Keratinocyte (primary cell): ENCODE measurements around the gene ACTN4. TPM values are rescaled to one million over a fixed set of nuclear protein-coding genes. Genes with fewer than 3 reads are reported as not detected.

Experiments used
- DNase-seq: peaks from one replicate; pipeline ENCODE4 v3.0.0-alpha.2; 2011; ENCODE audit warnings: low read depth, missing footprints, low spot score
- FAIRE-seq: peaks from 2 replicates; lab custom pipeline; 2011; peaks lifted over from hg19 to GRCh38; lab: Jason Lieb, UNC
- H2AFZ ChIP-seq: 2 replicates; pipeline ENCODE4 v1.6.0; 2012; ENCODE audit warnings: low read length, control low read depth, inconsistent platforms; ENCODE audit not compliant: control insufficient read depth
- H3K27ac ChIP-seq: 2 replicates; pipeline ENCODE4 v1.5.1; 2011; ENCODE audit warnings: low read length; ENCODE audit not compliant: control insufficient read depth, insufficient read depth
- H3K27me3 ChIP-seq: 3 replicates; pipeline ENCODE4 v1.6.0; 2011; ENCODE audit warnings: low read length; ENCODE audit not compliant: control insufficient read depth, insufficient read depth; ENCODE audit errors: extremely low read depth
- H3K36me3 ChIP-seq, 2 experiments: 2 replicates in 1 of 2; 3 replicates in 1 of 2; pipeline ENCODE4 v1.5.1; 2011; ENCODE audit warnings: low read length in 2 of 2, mild to moderate bottlenecking in 1 of 2; ENCODE audit not compliant: control insufficient read depth in 2 of 2, insufficient read depth in 2 of 2; ENCODE audit errors: extremely low read depth in 1 of 2
- H3K4me1 ChIP-seq: 3 replicates; pipeline ENCODE4 v1.5.1; 2011; ENCODE audit warnings: low read length; ENCODE audit not compliant: control insufficient read depth, insufficient read depth; ENCODE audit errors: extremely low read depth
- H3K4me2 ChIP-seq: 3 replicates; pipeline ENCODE4 v1.6.0; 2011; ENCODE audit warnings: low read depth, low read length; ENCODE audit not compliant: control insufficient read depth, insufficient read depth; ENCODE audit errors: extremely low read depth
- H3K4me3 ChIP-seq, 3 experiments: fragments of 200-600 bp in 1 of 3; sonication (generic) in 1 of 3; 2 replicates in 2 of 3; 3 replicates in 1 of 3; pipeline ENCODE4 v1.5.1; 2011 to 2016; ENCODE audit warnings: low read length in 3 of 3, mild to moderate bottlenecking in 3 of 3, control low read depth in 2 of 3, inconsistent platforms in 1 of 3, low read depth in 1 of 3, mixed read lengths in 1 of 3, mixed run types in 1 of 3, moderate library complexity in 1 of 3; ENCODE audit not compliant: control insufficient read depth in 2 of 3, insufficient read depth in 2 of 3; ENCODE audit errors: extremely low read depth in 1 of 3
- H3K79me2 ChIP-seq: 2 replicates; pipeline ENCODE4 v1.6.0; 2012; ENCODE audit warnings: low read length; ENCODE audit not compliant: control insufficient read depth, insufficient read depth
- H3K9ac ChIP-seq: 3 replicates; pipeline ENCODE4 v1.6.0; 2011; ENCODE audit warnings: low read length; ENCODE audit not compliant: control insufficient read depth, insufficient read depth; ENCODE audit errors: extremely low read depth
- H3K9me1 ChIP-seq: 3 replicates; pipeline ENCODE4 v1.6.0; 2011; ENCODE audit warnings: low read length; ENCODE audit not compliant: control insufficient read depth, insufficient read depth; ENCODE audit errors: extremely low read depth
- H3K9me3 ChIP-seq: 2 replicates; pipeline ENCODE4 v1.5.1; 2012; ENCODE audit warnings: low read depth, low read length; ENCODE audit not compliant: control insufficient read depth
- H4K20me1 ChIP-seq: 3 replicates; pipeline ENCODE4 v1.6.0; 2011; ENCODE audit warnings: low read length; ENCODE audit not compliant: control insufficient read depth, insufficient read depth; ENCODE audit errors: extremely low read depth
- CTCF ChIP-seq, 3 experiments: IDR thresholded peaks in 1 of 3; conservative IDR thresholded peaks in 1 of 3; optimal IDR thresholded peaks in 1 of 3; 2 replicates in 2 of 3; 3 replicates in 1 of 3; pipeline versions ENCODE3 to v1.5.1; 2011; ENCODE audit warnings: low read length in 3 of 3, mild to moderate bottlenecking in 3 of 3, moderate library complexity in 2 of 3, control low read depth in 1 of 3, inconsistent platforms in 1 of 3; ENCODE audit not compliant: insufficient read depth in 2 of 3; ENCODE audit errors: extremely low read depth in 1 of 3
- EZH2 ChIP-seq: IDR thresholded peaks from one replicate; pipeline ENCODE4 v1.6.1; 2012; ENCODE audit warnings: inconsistent platforms, mild to moderate bottlenecking, low read length, moderate library complexity
- dilution Hi-C: fragments of 300-500 bp; cut with MboI; formaldehyde crosslinking; loops from one replicate; pipeline ENCODE4 v1.7.0; 2020; ENCODE audit warnings: low sequenced_read_pairs; ENCODE audit not compliant: extremely low pct_ligation_motif_present
- polyA plus RNA-seq, 5 experiments: library from polyadenylated mRNA; depleted of rRNA in 3 of 5; stranded (reverse) in 3 of 5; stranded (forward) in 1 of 5; unstranded in 1 of 5; fragments of >200 nt; gene quantifications; 1 replicate in 1 of 5; 2 replicates in 3 of 5; 3 replicates in 1 of 5; pipeline versions ENCODE4 v1.2.1 to v1.2.3, GENCODE V29; 2011 to 2012; ENCODE audit warnings: missing spikeins in 2 of 5, low read depth in 1 of 5, low replicate concordance in 1 of 5

Gene ACTN4
- polyA plus RNA-seq, 1 donor (not counting 4 experiments of a cell fraction or from before 2014, with no cell fraction given), result 463 TPM

GRCh38 chr19:38676023-38676877, 28.8 kb downstream of the ACTN4 start:
- H3K4me2 ChIP-seq, result peak overlapping the region; percentile 79
- peak overlapping the region; percentile 96 for H3K27ac ChIP-seq
- peaks cover 63% of the 10 kb centered on the region for H3K4me1 ChIP-seq
- H3K9me3 ChIP-seq, result no peaks in the 10 kb centered on the region
- peak overlapping the region; percentile 89 for H3K9ac ChIP-seq
- DNase-seq (no peak), FAIRE-seq (peak; percentile 56)
- no peaks in the 10 kb centered on the region for H3K27me3 ChIP-seq
- H3K4me3 ChIP-seq, result no peak overlapping the region
- no peak overlapping the region for H2AFZ ChIP-seq
- dilution Hi-C loops, result no loop called here
- peaks cover 2% of the 10 kb centered on the region for H3K9me1 ChIP-seq
- peaks cover 3% of the 10 kb centered on the region for H4K20me1 ChIP-seq
- H3K36me3 ChIP-seq, result peaks cover 21 to 30% of the 10 kb centered on the region in 2 experiments
- no peak for TF ChIP-seq CTCF (optimal IDR thresholded peaks at IDR 0.05 in 1 of 3, IDR thresholded peaks at IDR 0.05 in 1 of 3, conservative IDR thresholded peaks at IDR 0.05 in 1 of 3; ENCODE audit: extremely low read depth in 1 of 3, insufficient read depth in 2 of 3, low read length in 3 of 3)
- no peak for TF ChIP-seq EZH2
- H3K79me2 ChIP-seq, result peaks cover 90% of the 10 kb centered on the region

GRCh38 chr19:38676878-38677646, 29.6 kb downstream of the ACTN4 start:
- dilution Hi-C loops, result no loop called here
- Histone ChIP-seq H4K20me1 (no peaks in the 10 kb centered on the region), H3K79me2 (peaks cover 90% of the 10 kb centered on the region), H3K4me2 (no peak overlapping the region), H3K4me3 (no peak overlapping the region), H3K36me3 (peaks cover 24 to 26% of the 10 kb centered on the region in 2 experiments), H2AFZ (no peak overlapping the region), H3K9me3 (no peaks in the 10 kb centered on the region), H3K27me3 (no peaks in the 10 kb centered on the region), H3K27ac (peak overlapping the region; percentile 96), H3K4me1 (peaks cover 56% of the 10 kb centered on the region), H3K9me1 (peaks cover 2% of the 10 kb centered on the region), H3K9ac (peak overlapping the region; percentile 89)
- no peak for TF ChIP-seq CTCF (optimal IDR thresholded peaks at IDR 0.05 in 1 of 3, IDR thresholded peaks at IDR 0.05 in 1 of 3, conservative IDR thresholded peaks at IDR 0.05 in 1 of 3; ENCODE audit: extremely low read depth in 1 of 3, insufficient read depth in 2 of 3, low read length in 3 of 3)
- no peak for DNase-seq
- FAIRE-seq, result no peak
